ENCODE data around the gene CMIP. TPM values are rescaled to one million over a fixed set of nuclear protein-coding genes. Genes with fewer than 3 reads are reported as not detected.

The CMIP gene
- polyA plus RNA-seq, 3 donors = 0.85 to 61.9 (median 0.93) TPM

DNA sequence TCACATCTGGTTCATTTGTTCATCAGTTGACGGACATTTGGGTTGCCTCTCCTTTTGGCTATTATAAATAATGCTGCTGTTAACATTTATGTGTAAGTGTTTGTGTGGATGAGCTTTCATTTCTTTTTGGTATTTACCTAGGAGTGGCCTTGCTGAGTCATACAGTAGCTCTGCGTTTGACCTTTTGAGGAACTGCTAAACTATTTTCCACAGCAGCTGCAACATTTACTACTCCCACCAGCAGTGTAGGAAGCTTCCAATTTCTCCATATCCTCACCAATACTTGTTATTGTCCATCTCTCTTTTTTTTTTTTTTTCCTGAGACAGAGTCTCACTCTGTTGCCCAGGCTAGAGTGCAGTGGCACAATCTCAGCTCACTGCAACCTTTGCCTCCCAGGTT is 313.8 kb downstream of the CMIP start:
- peaks cover 15 to 18% of the 10 kb centered on the region in 2 donors for H3K36me3 Mint-ChIP-seq
- 0% methylated on average over 2 of the region's 2 CpGs for WGBS (ENCODE audit: insufficient coverage)
- peaks cover 0 to 6% (median 2%) of the 10 kb centered on the region in 7 donors for H3K9me3 Mint-ChIP-seq
- peaks cover 1 to 9% (median 7%) of the 10 kb centered on the region in 3 donors for H3K27me3 Mint-ChIP-seq (ENCODE audit: low read depth in 3 of 3)
- peaks cover 41% of the 10 kb centered on the region for H3K4me1 Mint-ChIP-seq
- TF ChIP-seq, protein P1, sequence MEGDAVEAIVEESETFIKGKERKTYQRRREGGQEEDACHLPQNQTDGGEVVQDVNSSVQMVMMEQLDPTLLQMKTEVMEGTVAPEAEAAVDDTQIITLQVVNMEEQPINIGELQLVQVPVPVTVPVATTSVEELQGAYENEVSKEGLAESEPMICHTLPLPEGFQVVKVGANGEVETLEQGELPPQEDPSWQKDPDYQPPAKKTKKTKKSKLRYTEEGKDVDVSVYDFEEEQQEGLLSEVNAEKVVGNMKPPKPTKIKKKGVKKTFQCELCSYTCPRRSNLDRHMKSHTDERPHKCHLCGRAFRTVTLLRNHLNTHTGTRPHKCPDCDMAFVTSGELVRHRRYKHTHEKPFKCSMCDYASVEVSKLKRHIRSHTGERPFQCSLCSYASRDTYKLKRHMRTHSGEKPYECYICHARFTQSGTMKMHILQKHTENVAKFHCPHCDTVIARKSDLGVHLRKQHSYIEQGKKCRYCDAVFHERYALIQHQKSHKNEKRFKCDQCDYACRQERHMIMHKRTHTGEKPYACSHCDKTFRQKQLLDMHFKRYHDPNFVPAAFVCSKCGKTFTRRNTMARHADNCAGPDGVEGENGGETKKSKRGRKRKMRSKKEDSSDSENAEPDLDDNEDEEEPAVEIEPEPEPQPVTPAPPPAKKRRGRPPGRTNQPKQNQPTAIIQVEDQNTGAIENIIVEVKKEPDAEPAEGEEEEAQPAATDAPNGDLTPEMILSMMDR (IDR thresholded peaks at IDR 0.05) = no peak
- Histone ChIP-seq H3K4me2 (replicated peaks; ENCODE audit: extremely low read depth, low read length, poor library complexity, severe bottlenecking) (peak overlapping the region; percentile 9), H3K4me3 (replicated peaks in 1 of 3; ENCODE audit: low read depth in 2 of 3, low read length in 3 of 3) (peak overlapping the region in 1 of 3 experiments; percentile 1), H3K9me3 (replicated peaks in 1 of 2; ENCODE audit: control insufficient read depth in 1 of 2, insufficient read depth in 1 of 2, low read length in 2 of 2) (no peaks in the 10 kb centered on the region), H3K27me3 (ENCODE audit: control insufficient read depth in 2 of 2, insufficient read depth in 2 of 2, low read length in 2 of 2) (no peaks in the 10 kb centered on the region), H4K20me1 (ENCODE audit: insufficient read depth, low read length) (no peaks in the 10 kb centered on the region), H2AFZ (ENCODE audit: insufficient read depth, low read depth, low read length, poor library complexity, severe bottlenecking) (no peak overlapping the region), H3K9ac (ENCODE audit: insufficient read depth, low read length, poor library complexity, severe bottlenecking) (no peak overlapping the region), H3K79me2 (ENCODE audit: insufficient read depth, low read length) (no peaks in the 10 kb centered on the region), H3K36me3 (replicated peaks in 1 of 2; ENCODE audit: control insufficient read depth in 1 of 2, insufficient read depth in 2 of 2, low read length in 2 of 2) (no peaks in the 10 kb centered on the region), H3K4me1 (ENCODE audit: control insufficient read depth in 1 of 2, insufficient read depth in 2 of 2, low read length in 2 of 2) (peaks cover 35 to 44% of the 10 kb centered on the region in 2 donors), H3K27ac (ENCODE audit: low read depth in 1 of 2, low read length in 2 of 2) (no peak overlapping the region)
- H3K27ac Mint-ChIP-seq = peak overlapping the region in 5 of 7 donors; percentile 24 to 87 (median 46)
- intact Hi-C loops (cut with micrococcal nuclease) = no loop called here
- H3K4me3 Mint-ChIP-seq = peak overlapping the region in 1 of 2 donors; percentile 32
- DNase-seq = peak; percentile 31 to 51 (median 39)

Small RNA genes lying within 50 kb of the gene (small RNA-seq; reads per million reads assigned to genes)
- gene MIR6504 (ENCODE audit: insufficient read length, low read depth) = not detected
- not detected for gene MIR7854 (ENCODE audit: insufficient read length, low read depth)

Other genes with a start within 250 kb of the CMIP start
- not detected for gene BCO1, start 206.1 kb upstream of the CMIP start, polyA plus RNA-seq
- 1 to 10 TPM in 2 of 3 donors, under 1 TPM in 1; 0.89 to 1.2 (median 1.0) TPM for gene GAN, start 129.8 kb upstream of the CMIP start, polyA plus RNA-seq

Measured in CD14-positive monocyte (primary cell).